A549 (cell line): Measurements from ENCODE around the gene RBMS3. TPM values are rescaled to one million over a fixed set of nuclear protein-coding genes. Genes with fewer than 3 reads are reported as not detected.

Experiments
- ATAC-seq, 2 experiments: fragments of 200-7000 bp in 1 of 2; fragments of >200 bp in 1 of 2; cut with Nextera tagmentation in 1 of 2; cut with Tn5 transposase in 1 of 2; 3 replicates each; pipeline versions ENCODE4 v1.8.0 to v1.9.1; 2018 to 2020; ENCODE audit warnings: mild to moderate bottlenecking in 1 of 2, moderate library complexity in 1 of 2
- CTCF ChIA-PET: fragments of 300-600 bp; sonication (Branson Sonifier 250); formaldehyde crosslinking; extraction: SDS; loops from one replicate; lab custom pipeline; 2021; ENCODE audit warnings: antibody characterized with exemption, inconsistent platforms; lab: Yijun Ruan, JAX
- POLR2A ChIA-PET: fragments of 350-600 bp; formaldehyde crosslinking; extraction: SDS; loops from one replicate; lab custom pipeline; 2021; ENCODE audit warnings: antibody characterized with exemption, inconsistent platforms; lab: Yijun Ruan, JAX
- DNase-seq, 2 experiments: peaks; one replicate each; pipeline versions ENCODE4 v3.0.0 to v3.0.0-alpha.2; 2011 to 2016; ENCODE audit warnings: low read depth in 1 of 2, low spot score in 1 of 2
- FAIRE-seq: peaks from 2 replicates; lab custom pipeline; 2011; peaks lifted over from hg19 to GRCh38; lab: Jason Lieb, UNC
- H3K27ac ChIP-seq, 2 experiments: fragments of >200 bp; sonication (Bioruptor Twin); formaldehyde crosslinking; 3 replicates each; pipeline ENCODE4 v1.5.1; 2016 to 2017
- H3K4me1 ChIP-seq: fragments of >200 bp; sonication (Bioruptor Twin); formaldehyde crosslinking; 3 replicates; pipeline ENCODE4 v1.6.1; 2016
- H3K4me2 ChIP-seq: fragments of >200 bp; sonication (Bioruptor Twin); formaldehyde crosslinking; 3 replicates; pipeline ENCODE4 v1.6.1; 2016
- H3K4me3 ChIP-seq: fragments of >200 bp; sonication (Bioruptor Twin); formaldehyde crosslinking; 3 replicates; pipeline ENCODE4 v1.5.1; 2016
- H3K9me3 ChIP-seq: fragments of >200 bp; sonication (Bioruptor Twin); formaldehyde crosslinking; 3 replicates; pipeline ENCODE4 v1.6.1; 2016
- ATOH8 ChIP-seq: fragments of 250-450 bp; sonication (Bioruptor Pico); IDR thresholded peaks from 2 replicates; pipeline ENCODE4 v1.5.0; 2020; ENCODE audit warnings: low read depth, mild to moderate bottlenecking, moderate library complexity
- CEBPB ChIP-seq, 2 experiments: fragments of >200 bp in 1 of 2; sonication (Bioruptor Twin) in 1 of 2; formaldehyde crosslinking in 1 of 2; IDR thresholded peaks; 2 replicates each; pipeline ENCODE4 v1.6.1; 2012 to 2016
- EHF ChIP-seq: fragments of 250-450 bp; sonication (Bioruptor Pico); IDR thresholded peaks from 2 replicates; pipeline ENCODE4 v1.5.0; 2020; ENCODE audit warnings: mild to moderate bottlenecking
- EHMT2 ChIP-seq: fragments of 200-600 bp; sonication (generic); IDR thresholded peaks from 2 replicates; pipeline ENCODE4 v1.6.1; 2016; ENCODE audit warnings: antibody characterized with exemption, low read depth, mild to moderate bottlenecking, moderate library complexity
- ELK1 ChIP-seq: fragments of 150-350 bp; IDR thresholded peaks from 2 replicates; pipeline ENCODE4 v1.6.1; 2014; ENCODE audit warnings: low read depth, mild to moderate bottlenecking, low read length
- FOSB ChIP-seq: fragments of 250-450 bp; sonication (Bioruptor Pico); IDR thresholded peaks from 2 replicates; pipeline ENCODE4 v1.5.0; 2020; ENCODE audit warnings: mild to moderate bottlenecking, moderate library complexity
- GATA3 ChIP-seq: IDR thresholded peaks from 2 replicates; pipeline ENCODE4 v1.6.1; 2012; ENCODE audit warnings: borderline replicate concordance
- HES2 ChIP-seq: fragments of >200 bp; sonication (Bioruptor Twin); formaldehyde crosslinking; IDR thresholded peaks from 2 replicates; pipeline ENCODE4 v1.6.1; 2016
- HEYL ChIP-seq: fragments of 250-450 bp; sonication (Bioruptor Pico); IDR thresholded peaks from 2 replicates; pipeline ENCODE4 v1.8.0; 2021; ENCODE audit warnings: mild to moderate bottlenecking, moderate library complexity
- HOXB5 ChIP-seq: fragments of 250-450 bp; sonication (Bioruptor Pico); IDR thresholded peaks from 2 replicates; pipeline ENCODE4 v1.5.0; 2020; ENCODE audit warnings: mild to moderate bottlenecking, moderate library complexity
- JUN ChIP-seq, 2 experiments: fragments of >200 bp; sonication (Bioruptor Twin); formaldehyde crosslinking; IDR thresholded peaks; 2 replicates in 1 of 2; 3 replicates in 1 of 2; pipeline ENCODE4 v1.6.1; 2016 to 2017
- JUNB ChIP-seq: fragments of >200 bp; sonication (Bioruptor Twin); formaldehyde crosslinking; IDR thresholded peaks from 2 replicates; pipeline ENCODE4 v1.6.1; 2016
- MAFK ChIP-seq: fragments of 450-650 bp; IDR thresholded peaks from 2 replicates; pipeline ENCODE4 v1.6.1; 2014; ENCODE audit not compliant: partially characterized antibody
- MAX ChIP-seq: IDR thresholded peaks from 2 replicates; pipeline ENCODE4 v1.6.1; 2012
- MYC ChIP-seq: IDR thresholded peaks from 2 replicates; pipeline ENCODE4 v1.6.1; 2012; ENCODE audit warnings: mild to moderate bottlenecking, inconsistent platforms, low read length, improper control_type of control experiment, borderline replicate concordance
- PHF8 ChIP-seq: fragments of 200-600 bp; sonication (generic); IDR thresholded peaks from 2 replicates; pipeline ENCODE4 v1.6.1; 2016; ENCODE audit warnings: low read depth, mild to moderate bottlenecking, antibody characterized with exemption, moderate library complexity, borderline replicate concordance
- POLR2A ChIP-seq: IDR thresholded peaks from 2 replicates; pipeline ENCODE4 v1.6.1; 2012; ENCODE audit warnings: mild to moderate bottlenecking, low read length
- RAD21 ChIP-seq, 2 experiments: fragments of >200 bp in 1 of 2; sonication (Bioruptor Twin) in 1 of 2; formaldehyde crosslinking in 1 of 2; IDR thresholded peaks in 1 of 2; conservative IDR thresholded peaks in 1 of 2; 2 replicates in 1 of 2; 3 replicates in 1 of 2; pipeline ENCODE4 v1.6.1; 2012 to 2018; ENCODE audit warnings: inconsistent platforms in 1 of 2
- RCOR1 ChIP-seq: fragments of 150-350 bp; IDR thresholded peaks from 2 replicates; pipeline ENCODE4 v1.6.1; 2014; ENCODE audit warnings: antibody characterized with exemption, low read length, low read depth
- REST ChIP-seq: fragments of 200-600 bp; sonication (generic); IDR thresholded peaks from 2 replicates; pipeline ENCODE4 v1.6.1; 2016; ENCODE audit warnings: antibody characterized with exemption, mild to moderate bottlenecking, moderate library complexity
- SMC3 ChIP-seq: fragments of >200 bp; sonication (Bioruptor Twin); formaldehyde crosslinking; IDR thresholded peaks from 3 replicates; pipeline ENCODE4 v1.6.1; 2018; ENCODE audit warnings: inconsistent platforms
- TP53 ChIP-seq: fragments of 250-450 bp; sonication (Bioruptor Pico); IDR thresholded peaks from 2 replicates; pipeline ENCODE4 v1.5.0; 2021; ENCODE audit warnings: mild to moderate bottlenecking, moderate library complexity
- USF2 ChIP-seq: fragments of 450-650 bp; IDR thresholded peaks from 2 replicates; pipeline ENCODE4 v1.6.1; 2014; ENCODE audit warnings: antibody characterized with exemption
- ZC3H11A ChIP-seq: fragments of 450-650 bp; IDR thresholded peaks from 2 replicates; pipeline ENCODE4 v1.6.1; 2014; ENCODE audit warnings: antibody characterized with exemption, mild to moderate bottlenecking
- ZNF302 ChIP-seq: fragments of 250-450 bp; sonication (Bioruptor Pico); IDR thresholded peaks from 2 replicates; pipeline ENCODE4 v1.9.0; 2021; ENCODE audit warnings: inconsistent platforms, mild to moderate bottlenecking, moderate library complexity
- WGBS: methylation state at CpG from one replicate; pipeline ENCODE4 v1.1.6; 2017; ENCODE audit errors: missing lambda C conversion rate; 5-methylcytosine and 5-hydroxymethylcytosine counted together
- polyA plus RNA-seq, 4 experiments: library from polyadenylated mRNA; depleted of rRNA in 3 of 4; stranded (reverse); fragments of >200 nt; fragmentation: RNase III in 1 of 4; extraction: RNeasy Plus Mini Kit Qiagen cat#74134 plus additional on column Dnase treatment in 1 of 4; gene quantifications; 2 replicates in 3 of 4; 3 replicates in 1 of 4; pipeline ENCODE4 v1.2.3, GENCODE V29; 2011 to 2017

The RBMS3 gene
- polyA plus RNA-seq, 2 of the 4 experiments (the other 2 are of a cell fraction): 0.92 to 4.1 TPM

- WGBS: 55% methylated on average over 3 of the region's 3 CpGs
- H3K27ac ChIP-seq: no peak overlapping the region
- H3K4me2 ChIP-seq: peak overlapping the region; percentile 33; the same call in 2 of the 3 replicates
- ChIA-PET POLR2A (interaction anchor here (0.6 kb wide), 1 partner anchor 71 kb away, joined by 3 read pairs; no protein-coding TSS in a partner anchor), CTCF (interaction anchor here (1.3 kb wide), 1 partner anchor 11 kb away, joined by 3 read pairs; no protein-coding TSS in a partner anchor)
- FAIRE-seq: peak; percentile 54
- H3K4me3 ChIP-seq: no peak overlapping the region
- H3K4me1 ChIP-seq: peaks cover 13% of the 10 kb centered on the region
- no peak for ATAC-seq
- DNase-seq: no peak
- H3K9me3 ChIP-seq: no peaks in the 10 kb centered on the region
- TF ChIP-seq HEYL (CRISPR knock-in tag) (no peak), USF2 (no peak), MAX (no peak), EHF (CRISPR knock-in tag) (no peak)
Measured at GRCh38 chr3:29514912-29515311, 234.0 kb downstream of the RBMS3 start.

GRCh38 chr3:29515451-29515850, 234.6 kb downstream of the RBMS3 start:
- DNase-seq: peak in 1 of 2 experiments; percentile 19
- H3K4me2 ChIP-seq: peak overlapping the region; percentile 33
- TF ChIP-seq FOSB (CRISPR knock-in tag) (no peak), ZNF302 (CRISPR knock-in tag) (no peak), HES2 (no peak), ZC3H11A (no peak), SMC3 (no peak), MYC (no peak), RCOR1 (no peak)
- TF ChIP-seq, all 56 proteins: peak for 0
- no peaks in the 10 kb centered on the region for H3K9me3 ChIP-seq
- no peak for FAIRE-seq
- no peak overlapping the region for H3K27ac ChIP-seq
- peaks cover 13% of the 10 kb centered on the region for H3K4me1 ChIP-seq
- POLR2A ChIA-PET: no interaction called here
- CTCF ChIA-PET: interaction anchor here (1.3 kb wide), 1 partner anchor 11 kb away, joined by 3 read pairs; no protein-coding TSS in a partner anchor
- WGBS: 8% methylated on average over 2 of the region's 2 CpGs
- no peak overlapping the region for H3K4me3 ChIP-seq
- ATAC-seq: peak in 1 of 2 experiments; percentile 58; a peak in 3 of 6 replicates

GRCh38 chr3:29516164-29516563, 235.3 kb downstream of the RBMS3 start:
- no peak overlapping the region for H3K4me3 ChIP-seq
- ChIA-PET CTCF (no interaction called here), POLR2A (no interaction called here)
- H3K9me3 ChIP-seq: no peaks in the 10 kb centered on the region
- no peak for FAIRE-seq
- no peak overlapping the region for H3K27ac ChIP-seq
- WGBS: 85% methylated on average over 4 of the region's 4 CpGs
- no peak for DNase-seq
- no peak for ATAC-seq
- H3K4me1 ChIP-seq: peaks cover 20% of the 10 kb centered on the region
- TF ChIP-seq MAFK: no peak
- TF ChIP-seq MYC: no peak
- no peak for TF ChIP-seq ATOH8 (CRISPR knock-in tag)
- no peak for TF ChIP-seq JUN (IDR thresholded peaks at IDR 0.05)
- TF ChIP-seq TP53 (CRISPR knock-in tag): no peak
- TF ChIP-seq ELK1: no peak
- TF ChIP-seq GATA3: no peak
- TF ChIP-seq PHF8: no peak
- no peak for TF ChIP-seq RAD21 (conservative IDR thresholded peaks at IDR 0.05 in 1 of 2, IDR thresholded peaks at IDR 0.05 in 1 of 2)
- TF ChIP-seq REST: no peak
- TF ChIP-seq FOSB (CRISPR knock-in tag): no peak
- TF ChIP-seq JUNB: no peak
- no peak for TF ChIP-seq EHF (CRISPR knock-in tag)
- TF ChIP-seq CEBPB (IDR thresholded peaks at IDR 0.05): no peak
- TF ChIP-seq POLR2A: no peak
- TF ChIP-seq HOXB5 (CRISPR knock-in tag): no peak
- TF ChIP-seq ZNF302 (CRISPR knock-in tag): no peak
- TF ChIP-seq EHMT2: no peak
- no peak for TF ChIP-seq RCOR1
- no peak overlapping the region for H3K4me2 ChIP-seq
